Measurements from ENCODE around the gene PWWP2B.

- no peak for TF ChIP-seq CTCF (IDR thresholded peaks at IDR 0.05)
- no peak for TF ChIP-seq POLR2A (IDR thresholded peaks at IDR 0.05; ENCODE audit: low read depth)
Observed at GRCh38 chr10:132460691-132461090, 63.7 kb downstream of the PWWP2B start.

Measured in esophagus muscularis mucosa (tissue), 3 donors.